ENCODE data around the gene LIMA1.

DNA sequence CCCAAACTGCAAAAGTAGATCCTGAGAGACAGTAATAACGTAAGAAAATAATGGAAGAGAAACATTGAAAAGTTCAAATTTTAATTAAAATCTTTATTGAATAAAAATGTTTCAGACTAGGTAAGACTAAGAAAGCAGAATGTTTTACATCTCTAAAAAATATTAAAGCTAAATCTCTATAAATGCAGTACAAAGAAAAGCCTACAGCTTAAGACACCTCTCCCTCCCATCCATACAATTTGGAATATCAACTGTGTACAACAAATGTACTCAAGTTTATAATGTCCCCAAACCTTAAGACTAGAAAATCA lies 107.6 kb downstream of the LIMA1 start:
- TF ChIP-seq, protein P1, sequence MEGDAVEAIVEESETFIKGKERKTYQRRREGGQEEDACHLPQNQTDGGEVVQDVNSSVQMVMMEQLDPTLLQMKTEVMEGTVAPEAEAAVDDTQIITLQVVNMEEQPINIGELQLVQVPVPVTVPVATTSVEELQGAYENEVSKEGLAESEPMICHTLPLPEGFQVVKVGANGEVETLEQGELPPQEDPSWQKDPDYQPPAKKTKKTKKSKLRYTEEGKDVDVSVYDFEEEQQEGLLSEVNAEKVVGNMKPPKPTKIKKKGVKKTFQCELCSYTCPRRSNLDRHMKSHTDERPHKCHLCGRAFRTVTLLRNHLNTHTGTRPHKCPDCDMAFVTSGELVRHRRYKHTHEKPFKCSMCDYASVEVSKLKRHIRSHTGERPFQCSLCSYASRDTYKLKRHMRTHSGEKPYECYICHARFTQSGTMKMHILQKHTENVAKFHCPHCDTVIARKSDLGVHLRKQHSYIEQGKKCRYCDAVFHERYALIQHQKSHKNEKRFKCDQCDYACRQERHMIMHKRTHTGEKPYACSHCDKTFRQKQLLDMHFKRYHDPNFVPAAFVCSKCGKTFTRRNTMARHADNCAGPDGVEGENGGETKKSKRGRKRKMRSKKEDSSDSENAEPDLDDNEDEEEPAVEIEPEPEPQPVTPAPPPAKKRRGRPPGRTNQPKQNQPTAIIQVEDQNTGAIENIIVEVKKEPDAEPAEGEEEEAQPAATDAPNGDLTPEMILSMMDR (IDR thresholded peaks at IDR 0.05) = no peak
- no peak for TF ChIP-seq POLR2A (IDR thresholded peaks at IDR 0.05)
